Measurements from ENCODE around the gene TGFBR2. TPM values are rescaled to one million over a fixed set of nuclear protein-coding genes. Genes with fewer than 3 reads are reported as not detected.

TGFBR2 gene
- polyA plus RNA-seq, 1 of the 3 experiments (the other 2 are of a cell fraction), result 48.3 TPM

- Histone ChIP-seq H3K9me3 (no peaks in the 10 kb centered on the region), H3K9ac (no peak overlapping the region), H3K27me3 (ENCODE audit: insufficient read depth) (no peaks in the 10 kb centered on the region), H3K4me3 (ENCODE audit: low read depth in 2 of 2, low read length in 1 of 2) (no peak overlapping the region), H3K79me2 (ENCODE audit: insufficient read depth) (peaks cover 100% of the 10 kb centered on the region), H3K27ac (ENCODE audit: low read depth in 2 of 2, low read length in 1 of 2) (no peak overlapping the region), H3K4me2 (no peak overlapping the region), H2AFZ (ENCODE audit: low read depth) (no peak overlapping the region), H3K36me3 (replicated peaks in 1 of 2; ENCODE audit: control insufficient read depth in 1 of 2, insufficient read depth in 2 of 2, low read length in 1 of 2) (peaks cover 3 to 56% of the 10 kb centered on the region in 2 experiments), H4K20me1 (ENCODE audit: insufficient read depth) (peaks cover 4% of the 10 kb centered on the region; the same call in 1 of the 2 replicates), H3K9me2 (no peaks in the 10 kb centered on the region), H3F3A (replicated peaks; ENCODE audit: insufficient read depth) (peaks cover 9% of the 10 kb centered on the region), H3K4me1 (ENCODE audit: control insufficient read depth in 1 of 2, insufficient read depth in 2 of 2, low read depth in 1 of 2, low read length in 1 of 2) (peaks cover 3 to 53% of the 10 kb centered on the region in 2 experiments; a peak in 3 of 4 replicates)
- DNase-seq, result no peak
- TF ChIP-seq ZBTB33 (IDR thresholded peaks at IDR 0.05; ENCODE audit: borderline replicate concordance, low read depth), result no peak
- no peak for TF ChIP-seq TCF12 (IDR thresholded peaks at IDR 0.05)
- TF ChIP-seq MEF2A (IDR thresholded peaks at IDR 0.05; ENCODE audit: borderline replicate concordance, low read depth), result no peak
- no peak for TF ChIP-seq FOSL2 (IDR thresholded peaks at IDR 0.05; ENCODE audit: borderline replicate concordance, low read depth)
- TF ChIP-seq TEAD4 (IDR thresholded peaks at IDR 0.05; ENCODE audit: borderline replicate concordance, insufficient read depth), result no peak
- TF ChIP-seq SMC3 (IDR thresholded peaks at IDR 0.05; ENCODE audit: low read depth, low read length), result no peak
- no peak for TF ChIP-seq CHD2 (IDR thresholded peaks at IDR 0.05; ENCODE audit: low read length, partially characterized antibody)
- TF ChIP-seq FOXJ3 (CRISPR knock-in tag; IDR thresholded peaks at IDR 0.05), result no peak
- no peak for TF ChIP-seq NFIC (IDR thresholded peaks at IDR 0.05; ENCODE audit: borderline replicate concordance)
- TF ChIP-seq GABPA (IDR thresholded peaks at IDR 0.05; ENCODE audit: low read depth), result no peak
- TF ChIP-seq PBX3 (IDR thresholded peaks at IDR 0.05), result no peak
- TF ChIP-seq GATA2 (CRISPR knock-in tag; IDR thresholded peaks at IDR 0.05), result no peak
- TF ChIP-seq FOXM1 (IDR thresholded peaks at IDR 0.05; ENCODE audit: low read depth), result no peak
- no peak for TF ChIP-seq RCOR1 (IDR thresholded peaks at IDR 0.05; ENCODE audit: low read length)
- no peak for TF ChIP-seq CTCF (IDR thresholded peaks at IDR 0.05)
- no peak for TF ChIP-seq TAF1 (IDR thresholded peaks at IDR 0.05; ENCODE audit: borderline replicate concordance, low read depth, low read length)
- no peak for TF ChIP-seq JUND (IDR thresholded peaks at IDR 0.05)
- POLR2A ChIA-PET, result no interaction called here
- CTCF ChIA-PET, result no interaction called here
- WGBS (ENCODE audit: low lambda C conversion rate), result 79% methylated on average over 2 of the region's 2 CpGs
Observed at GRCh38 chr3:30630238-30631030, 24.0 kb downstream of the TGFBR2 start.
